Activated naive CD8-positive, alpha-beta T cell (primary cell): Measurements from ENCODE around the gene TRAPPC4.
"Not testable (repeated sequence)": the region's sequence is repeated elsewhere in the genome, so short reads cannot be mapped to it uniquely, and the experiment has no call there.

ENCODE experiments used
- H3K27ac Mint-ChIP-seq: one replicate; pipeline ENCODE4 v1.8.0; 2021; ENCODE audit warnings: mixed read lengths
- H3K27me3 Mint-ChIP-seq: one replicate; pipeline ENCODE4 v1.8.0; 2021; ENCODE audit warnings: mixed read lengths
- H3K36me3 Mint-ChIP-seq: one replicate; pipeline ENCODE4 v1.8.0; 2021; ENCODE audit warnings: mixed read lengths
- H3K4me1 Mint-ChIP-seq: one replicate; pipeline ENCODE4 v1.8.0; 2021; ENCODE audit warnings: low read depth, mixed read lengths
- H3K4me3 Mint-ChIP-seq: one replicate; pipeline ENCODE4 v1.8.0; 2021; ENCODE audit warnings: mild to moderate bottlenecking, mixed read lengths
- H3K9me3 Mint-ChIP-seq: one replicate; pipeline ENCODE4 v1.8.0; 2021; ENCODE audit warnings: low read depth, mixed read lengths

Gene TRAPPC4

DNA sequence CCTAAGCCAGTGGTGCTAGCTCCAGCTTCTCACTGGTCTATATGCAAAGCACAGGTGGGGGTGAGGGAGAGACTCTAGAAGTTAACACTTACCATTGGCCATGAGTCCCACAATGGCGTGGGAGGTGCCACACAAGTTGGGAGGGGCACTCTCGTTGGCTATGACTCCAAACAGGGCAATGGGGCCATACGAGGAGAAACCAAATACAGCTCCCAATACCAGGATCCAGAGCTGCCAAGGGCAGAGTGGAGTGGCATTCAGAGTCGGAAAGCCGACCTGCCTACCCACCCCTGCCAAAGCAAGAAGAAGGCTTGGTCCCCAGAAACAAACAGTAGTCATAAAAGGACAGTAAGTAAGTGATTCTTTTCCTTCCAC, 6.5 kb downstream of the TRAPPC4 start:
- H3K4me3 Mint-ChIP-seq = no peak overlapping the region
- H3K27me3 Mint-ChIP-seq = no peaks in the 10 kb centered on the region
- H3K9me3 Mint-ChIP-seq = no peaks in the 10 kb centered on the region
- H3K36me3 Mint-ChIP-seq = peaks cover 5% of the 10 kb centered on the region
- H3K27ac Mint-ChIP-seq = peak overlapping the region; percentile 46
- H3K4me1 Mint-ChIP-seq = peaks cover 48% of the 10 kb centered on the region

DNA sequence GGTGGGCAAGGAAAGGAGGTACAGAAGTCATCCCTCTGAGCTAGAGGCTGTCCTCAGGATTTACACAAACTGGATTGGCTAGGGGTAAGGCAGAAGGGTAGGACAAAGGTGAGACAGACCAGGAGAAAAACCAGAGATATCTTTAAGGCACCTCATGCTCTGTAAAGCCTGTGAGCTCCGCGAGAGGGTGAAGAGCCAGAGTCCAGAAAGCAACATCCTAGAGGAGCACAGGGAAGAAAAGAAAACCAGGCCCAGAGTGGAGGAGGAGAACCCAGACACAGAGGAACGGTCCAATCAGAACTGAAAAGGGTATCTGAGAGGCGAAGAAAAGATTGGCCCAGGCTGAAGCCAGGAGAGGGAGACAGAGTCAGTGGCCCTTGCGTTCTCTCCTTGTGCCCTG, 7.0 kb downstream of the TRAPPC4 start:
- Mint-ChIP-seq H3K9me3 (no peaks in the 10 kb centered on the region), H3K4me1 (peaks cover 45% of the 10 kb centered on the region), H3K36me3 (peaks cover 4% of the 10 kb centered on the region), H3K27me3 (no peaks in the 10 kb centered on the region), H3K27ac (no peak overlapping the region), H3K4me3 (no peak overlapping the region)

DNA sequence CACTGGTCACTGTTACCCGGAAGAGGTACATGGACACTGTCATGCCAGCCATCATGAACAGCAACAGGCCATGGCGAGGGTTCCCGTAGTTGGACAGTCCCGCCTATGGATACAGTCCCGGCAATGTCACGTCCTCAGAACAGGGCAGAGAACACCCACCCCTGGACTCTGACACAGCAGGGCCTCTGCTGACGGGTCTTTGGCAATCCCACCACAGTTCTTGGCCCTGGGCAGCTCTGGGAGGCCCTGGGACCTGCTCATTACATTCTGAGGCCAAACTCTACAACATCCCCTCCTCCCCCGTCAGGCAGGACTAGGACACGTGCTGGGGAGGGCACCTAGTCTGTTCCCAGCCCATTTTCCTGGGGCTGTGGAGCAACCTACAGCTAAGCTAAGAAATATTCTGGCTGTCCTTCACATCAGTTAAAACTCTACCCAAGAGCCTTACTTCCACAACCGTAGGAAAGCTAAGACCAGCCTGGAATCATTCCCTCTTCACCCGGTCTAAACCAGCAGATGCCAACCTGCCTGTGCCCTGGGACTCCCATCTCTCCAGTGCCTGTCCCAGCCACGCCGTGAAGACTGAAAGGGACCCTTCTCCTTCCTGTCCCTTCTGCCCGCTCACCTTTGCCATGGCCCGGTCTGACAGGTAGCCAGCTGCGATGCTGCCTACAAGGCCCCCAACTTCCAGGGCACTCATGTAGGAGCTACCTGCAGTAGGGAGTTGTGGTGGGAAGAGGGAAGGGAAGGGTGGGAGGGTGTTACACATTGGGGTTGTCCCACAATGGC, 7.6 kb downstream of the TRAPPC4 start:
- peaks cover 3% of the 10 kb centered on the region for H3K36me3 Mint-ChIP-seq
- H3K27me3 Mint-ChIP-seq = no peaks in the 10 kb centered on the region
- no peaks in the 10 kb centered on the region for H3K9me3 Mint-ChIP-seq
- H3K4me3 Mint-ChIP-seq = no peak overlapping the region
- no peak overlapping the region for H3K27ac Mint-ChIP-seq
- peaks cover 43% of the 10 kb centered on the region for H3K4me1 Mint-ChIP-seq

DNA sequence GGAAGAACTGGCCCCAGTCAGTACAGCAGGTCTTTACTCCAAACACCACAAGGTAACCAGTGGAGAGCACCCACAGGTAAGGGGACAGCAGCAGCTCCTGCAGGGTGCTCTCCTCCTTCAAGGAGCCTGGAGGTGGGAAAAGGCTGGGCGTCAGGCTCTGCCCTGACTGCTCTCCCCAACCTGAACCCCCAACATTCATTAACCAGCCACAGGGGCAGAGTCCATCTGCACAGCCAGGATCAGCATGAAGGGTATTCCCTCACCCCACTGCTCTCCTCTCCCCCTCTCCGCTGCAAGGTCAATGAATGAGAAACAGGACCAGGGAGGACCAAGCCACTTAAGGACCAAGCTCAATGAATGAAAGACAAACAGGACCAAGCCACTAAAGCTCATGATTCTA, 8.4 kb downstream of the TRAPPC4 start:
- peaks cover 35% of the 10 kb centered on the region for H3K4me1 Mint-ChIP-seq
- H3K27ac Mint-ChIP-seq = no peak overlapping the region
- peaks cover 2% of the 10 kb centered on the region for H3K36me3 Mint-ChIP-seq
- H3K4me3 Mint-ChIP-seq = no peak overlapping the region
- H3K9me3 Mint-ChIP-seq = no peaks in the 10 kb centered on the region
- H3K27me3 Mint-ChIP-seq = no peaks in the 10 kb centered on the region

DNA sequence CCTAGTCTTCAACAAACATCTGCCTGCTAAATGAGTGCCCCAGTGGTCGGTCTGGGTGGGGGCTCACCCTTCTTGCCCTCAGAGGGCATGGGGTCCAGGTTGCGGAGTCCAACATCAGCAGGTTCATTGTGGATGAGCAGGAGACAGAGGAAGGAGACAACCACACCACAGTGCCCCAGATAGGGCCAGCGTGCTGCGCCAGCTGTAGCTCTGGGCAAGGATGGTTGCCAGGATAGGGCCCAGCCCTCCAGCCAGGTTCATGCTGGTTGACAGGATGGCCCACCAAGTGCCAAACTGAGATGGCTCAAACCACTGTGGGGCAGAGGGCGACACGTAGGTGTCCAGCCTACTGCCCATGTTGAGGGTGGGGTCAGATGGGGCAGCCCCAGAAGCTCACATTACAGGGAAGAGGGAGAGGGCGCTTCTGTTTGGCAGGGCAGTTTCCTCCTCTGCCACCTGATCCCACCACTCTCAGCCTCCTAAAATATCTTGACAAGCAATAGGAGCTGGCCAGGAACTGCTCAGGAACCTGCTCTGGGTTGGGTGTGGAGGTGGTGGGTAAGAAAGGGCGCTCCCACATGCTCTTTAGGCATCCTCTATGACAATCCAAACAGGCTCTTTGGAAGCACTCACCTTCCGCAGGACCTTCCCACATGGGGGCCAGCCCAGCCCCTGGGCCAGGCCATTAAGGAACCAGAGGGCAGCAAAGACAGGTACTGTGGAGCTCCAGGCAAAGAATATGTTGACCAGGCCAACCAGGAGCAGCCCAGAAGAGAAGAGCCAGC, 9.2 kb downstream of the TRAPPC4 start:
- peaks cover 2% of the 10 kb centered on the region for H3K36me3 Mint-ChIP-seq
- H3K27me3 Mint-ChIP-seq = no peaks in the 10 kb centered on the region
- peak overlapping the region; percentile 41 for H3K27ac Mint-ChIP-seq
- H3K9me3 Mint-ChIP-seq = no peaks in the 10 kb centered on the region
- H3K4me3 Mint-ChIP-seq = no peak overlapping the region
- H3K4me1 Mint-ChIP-seq = peaks cover 33% of the 10 kb centered on the region

DNA sequence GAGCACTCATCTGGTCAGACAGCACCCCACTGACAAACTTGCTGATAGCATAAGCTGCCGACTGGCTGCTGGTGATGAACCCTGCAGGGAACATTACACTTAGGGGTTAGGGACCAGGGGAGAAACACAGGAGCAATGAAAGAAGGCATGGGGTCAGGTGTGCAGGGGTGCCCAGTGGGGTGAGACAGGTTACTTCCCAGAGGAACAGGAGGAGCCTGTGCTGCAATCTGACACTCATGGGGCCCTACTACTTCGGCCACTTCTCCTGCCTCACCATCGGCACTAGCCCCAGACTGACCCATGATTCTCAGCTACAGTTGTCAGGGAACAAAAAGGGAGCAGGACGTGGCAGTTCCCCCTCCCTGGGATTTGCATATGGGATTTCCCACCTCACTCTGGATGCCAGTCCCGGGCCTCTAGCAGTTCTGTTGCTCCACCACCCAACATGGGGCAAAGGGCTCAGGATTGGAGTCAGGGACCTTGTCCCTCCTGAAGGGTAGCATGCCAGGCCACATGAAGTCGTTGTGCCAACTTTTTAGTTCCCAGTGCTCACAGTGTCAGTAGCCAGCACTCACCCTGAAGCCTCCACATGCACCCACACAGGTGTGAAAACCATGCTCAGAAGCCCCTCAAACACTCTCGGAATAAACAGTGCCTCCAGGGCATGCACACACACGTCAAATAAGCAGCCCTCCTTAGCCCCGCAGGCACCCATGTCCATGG, 9.9 kb downstream of the TRAPPC4 start:
- Mint-ChIP-seq H3K4me3 (no peak overlapping the region), H3K27me3 (no peaks in the 10 kb centered on the region), H3K36me3 (peaks cover under 1% of the 10 kb centered on the region)

DNA sequence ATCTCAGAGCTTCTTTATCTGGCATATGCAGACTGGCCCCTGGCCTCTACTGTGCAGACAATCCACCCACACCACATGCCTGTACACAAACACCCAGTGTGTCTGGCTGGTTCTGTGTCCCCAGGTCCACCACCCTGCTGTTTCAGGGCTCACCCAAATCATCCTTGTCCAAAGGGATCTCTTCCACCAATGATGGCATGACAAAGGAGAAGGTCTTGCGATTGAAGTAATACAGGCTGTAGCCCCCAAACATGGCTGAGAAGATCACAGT, 10.4 kb downstream of the TRAPPC4 start:
- H3K36me3 Mint-ChIP-seq = no peaks in the 10 kb centered on the region
- peak overlapping the region; percentile 78 for H3K4me3 Mint-ChIP-seq
- no peaks in the 10 kb centered on the region for H3K27me3 Mint-ChIP-seq
- H3K4me1 Mint-ChIP-seq = peaks cover 24% of the 10 kb centered on the region
- H3K9me3 Mint-ChIP-seq = no peaks in the 10 kb centered on the region
- peak overlapping the region; percentile 89 for H3K27ac Mint-ChIP-seq

More for the DNA sequence above, 9.9 kb downstream of the TRAPPC4 start:
- Mint-ChIP-seq H3K27ac (no peak overlapping the region), H3K9me3 (no peaks in the 10 kb centered on the region), H3K4me1 (peaks cover 28% of the 10 kb centered on the region)

DNA sequence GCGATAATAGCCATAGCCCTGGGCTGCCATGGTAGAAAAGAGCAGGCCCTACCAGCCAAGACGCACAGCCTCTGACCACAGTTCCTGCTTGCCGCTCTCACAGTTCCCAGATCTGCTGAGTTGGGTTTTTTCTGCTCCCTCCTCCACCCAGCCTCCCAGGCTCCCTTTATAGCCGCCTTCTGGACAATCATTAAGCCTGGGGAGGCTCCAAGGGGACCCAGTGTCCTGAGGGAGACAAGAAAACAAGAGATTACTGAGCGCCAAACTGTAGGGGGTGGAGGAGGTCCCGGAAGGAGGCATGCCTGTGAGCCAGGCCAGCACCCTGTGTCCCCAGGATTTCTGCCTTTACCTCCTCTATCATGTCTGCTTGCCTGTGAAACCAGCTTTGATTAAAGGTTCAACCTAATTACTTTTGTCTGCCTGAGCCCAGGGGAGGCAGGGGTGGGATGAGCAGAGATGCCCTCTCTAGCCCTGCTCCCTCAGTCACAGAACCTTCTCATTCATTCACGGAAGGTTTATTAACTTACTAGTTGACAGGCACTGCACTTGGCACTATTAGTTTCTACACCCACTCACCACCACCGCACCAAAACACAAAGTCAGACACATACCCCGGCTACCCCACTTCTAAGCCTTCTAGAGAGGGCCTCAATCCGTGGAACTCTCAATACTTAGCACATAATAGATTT, 10.9 kb downstream of the TRAPPC4 start:
- Mint-ChIP-seq H3K27ac (peak overlapping the region; percentile 89), H3K27me3 (no peaks in the 10 kb centered on the region), H3K4me1 (peaks cover 19% of the 10 kb centered on the region), H3K4me3 (peak overlapping the region; percentile 78), H3K36me3 (no peaks in the 10 kb centered on the region), H3K9me3 (no peaks in the 10 kb centered on the region)

DNA sequence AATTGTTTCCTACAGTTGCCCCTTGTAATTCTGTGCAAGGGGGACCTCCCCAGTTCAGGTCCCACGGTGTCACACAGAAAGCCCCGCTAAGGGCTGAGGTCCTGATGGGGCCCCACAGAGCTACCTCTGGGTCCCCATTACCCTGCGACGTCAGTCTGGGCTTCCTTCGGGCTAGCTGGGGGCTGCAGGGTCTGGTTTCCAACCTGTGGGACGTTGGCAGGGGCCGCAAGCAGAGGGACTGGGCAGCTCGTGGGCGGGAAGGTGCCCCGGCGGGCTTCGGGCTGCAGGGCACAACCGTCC, 11.4 kb downstream of the TRAPPC4 start:
- H3K4me3 Mint-ChIP-seq = peak overlapping the region; percentile 78
- no peaks in the 10 kb centered on the region for H3K36me3 Mint-ChIP-seq
- no peaks in the 10 kb centered on the region for H3K9me3 Mint-ChIP-seq
- peaks cover 14% of the 10 kb centered on the region for H3K4me1 Mint-ChIP-seq
- H3K27me3 Mint-ChIP-seq = no peaks in the 10 kb centered on the region
- H3K27ac Mint-ChIP-seq = peak overlapping the region; percentile 89

DNA sequence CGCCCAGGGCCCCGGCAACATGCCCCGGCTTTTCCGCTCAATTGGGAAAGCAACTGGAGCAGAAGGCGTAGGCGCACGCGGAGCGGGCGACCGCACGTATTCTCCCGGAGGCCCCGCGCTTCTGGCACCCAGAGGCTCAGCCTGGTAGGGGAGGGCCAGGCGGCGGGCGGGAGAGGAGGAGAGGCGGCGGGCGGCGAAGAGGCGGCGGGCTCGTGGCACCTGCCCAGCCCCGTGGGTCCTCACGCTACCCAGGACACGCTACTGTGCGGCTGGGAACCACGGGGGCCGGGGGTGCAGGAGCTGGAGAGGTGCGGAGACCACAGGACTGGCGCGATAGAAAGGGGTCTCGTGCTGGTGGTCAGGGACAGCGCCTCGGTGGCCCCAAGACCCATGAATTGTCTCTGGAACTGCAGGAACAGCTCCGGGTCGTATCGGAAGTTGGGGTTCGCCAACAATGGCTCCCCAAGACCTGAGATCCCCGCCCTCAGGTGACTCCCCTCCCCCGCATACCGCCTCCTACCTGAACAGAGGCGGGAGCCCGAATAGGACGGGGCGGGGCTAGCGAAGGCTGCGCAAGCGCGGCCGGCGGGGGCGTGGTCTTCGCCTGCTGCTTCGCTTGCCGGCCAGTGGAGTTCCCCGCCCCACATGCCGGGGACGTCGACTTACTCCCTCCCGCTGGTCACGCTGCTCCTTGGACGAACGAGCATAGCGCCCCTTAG, 11.9 kb downstream of the TRAPPC4 start, which contains the start of gene SLC37A4:
TSS of gene SLC37A4 (minus strand) at position 549 of the 719 bp plus-strand sequence.
- peaks cover 14% of the 10 kb centered on the region for H3K4me1 Mint-ChIP-seq
- no peaks in the 10 kb centered on the region for H3K36me3 Mint-ChIP-seq
- peak within 1 kb of the TSS; percentile 78 for H3K4me3 Mint-ChIP-seq
- no peaks in the 10 kb centered on the region for H3K27me3 Mint-ChIP-seq
- H3K27ac Mint-ChIP-seq = peak within 1 kb of the TSS; percentile 89
- H3K9me3 Mint-ChIP-seq = no peaks in the 10 kb centered on the region

DNA sequence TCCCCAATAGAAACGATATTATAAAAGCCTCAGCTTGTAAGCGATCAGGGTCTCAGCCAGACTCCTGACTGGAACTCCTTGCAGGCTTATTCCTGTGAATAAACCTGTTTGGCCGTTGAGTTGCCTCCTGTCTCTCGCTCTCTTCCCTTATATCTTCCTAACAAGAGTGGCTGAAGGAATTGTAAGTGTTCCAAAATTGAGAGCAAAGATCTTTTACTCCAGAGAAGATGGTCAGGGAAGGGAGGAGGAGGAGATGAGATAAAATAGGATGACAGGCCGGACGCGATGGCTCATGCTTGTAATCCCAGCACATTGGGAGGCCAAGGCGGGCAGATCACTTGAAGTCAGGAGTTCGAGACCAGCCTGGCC, 13.3 kb downstream of the TRAPPC4 start:
- H3K4me1 Mint-ChIP-seq = peaks cover 14% of the 10 kb centered on the region
- no peaks in the 10 kb centered on the region for H3K27me3 Mint-ChIP-seq
- no peaks in the 10 kb centered on the region for H3K9me3 Mint-ChIP-seq
- H3K4me3 Mint-ChIP-seq = peak overlapping the region; percentile 15
- no peaks in the 10 kb centered on the region for H3K36me3 Mint-ChIP-seq
- peak overlapping the region; percentile 50 for H3K27ac Mint-ChIP-seq

DNA sequence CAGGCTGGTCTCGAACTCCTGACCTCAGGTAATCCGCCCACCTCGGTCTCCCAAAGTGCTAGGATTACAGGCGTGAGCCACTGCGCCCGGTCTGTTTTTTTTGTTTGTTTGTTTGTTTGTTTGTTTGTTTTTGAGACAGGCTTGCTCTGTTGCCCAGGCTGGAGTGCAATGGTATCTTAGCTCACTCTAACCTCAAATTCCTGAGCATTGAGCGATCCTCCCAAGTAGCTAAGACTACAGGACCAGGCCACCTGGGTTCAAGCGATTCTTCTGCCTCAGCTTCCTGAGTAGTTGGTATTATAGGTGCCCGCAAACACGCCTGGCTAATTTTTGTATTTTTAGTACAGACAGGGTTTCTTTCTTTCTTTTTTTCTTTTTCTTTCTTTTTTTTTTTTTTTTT, 14.9 kb downstream of the TRAPPC4 start:
- not testable (repeated sequence) for H3K4me3 Mint-ChIP-seq, H3K36me3 Mint-ChIP-seq, H3K27me3 Mint-ChIP-seq, H3K27ac Mint-ChIP-seq, H3K9me3 Mint-ChIP-seq
- peaks cover 14% of the 10 kb centered on the region for H3K4me1 Mint-ChIP-seq

DNA sequence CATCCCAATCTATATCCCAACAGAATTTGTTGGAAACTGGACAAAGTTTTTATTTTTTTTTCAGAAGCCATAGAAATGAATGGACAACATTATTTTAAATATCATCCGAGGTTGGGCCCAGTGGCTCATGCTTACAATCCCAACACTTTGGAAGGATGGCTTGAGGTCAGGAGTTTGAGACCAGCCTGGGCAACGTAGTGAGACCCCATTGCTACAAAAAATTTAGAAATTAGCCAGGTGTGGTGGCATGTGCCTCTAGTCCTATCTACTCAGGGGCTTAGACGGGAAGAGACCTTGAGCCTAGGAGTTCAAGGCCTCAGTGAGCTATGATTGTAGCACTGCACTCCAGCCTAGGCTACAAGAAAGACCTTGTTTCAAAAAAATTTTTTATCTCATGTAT, 16.2 kb downstream of the TRAPPC4 start:
- H3K4me1 Mint-ChIP-seq = peaks cover 1% of the 10 kb centered on the region
- H3K9me3 Mint-ChIP-seq = no peaks in the 10 kb centered on the region
- no peak overlapping the region for H3K27ac Mint-ChIP-seq
- no peaks in the 10 kb centered on the region for H3K27me3 Mint-ChIP-seq
- no peaks in the 10 kb centered on the region for H3K36me3 Mint-ChIP-seq
- no peak overlapping the region for H3K4me3 Mint-ChIP-seq

DNA sequence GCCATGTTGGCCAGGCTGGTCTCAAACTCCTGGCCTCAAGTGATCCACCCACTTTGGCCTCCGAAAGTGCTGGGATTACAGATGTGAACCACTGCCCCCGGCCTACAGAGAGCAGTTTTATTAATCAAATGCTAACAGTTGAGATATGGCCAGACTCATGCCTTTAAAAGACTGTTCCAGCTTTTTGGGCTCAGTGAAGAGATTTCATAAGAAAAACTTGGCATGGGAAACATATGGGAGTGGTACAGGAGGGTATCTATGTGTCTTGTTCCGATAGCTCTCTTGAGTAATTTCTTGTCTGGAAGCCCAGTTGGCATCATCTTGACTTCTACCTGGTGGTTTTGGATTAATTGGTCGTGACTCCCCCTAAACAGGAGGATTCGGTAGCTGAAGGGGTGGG, 20.3 kb downstream of the TRAPPC4 start:
- Mint-ChIP-seq H3K36me3 (no peaks in the 10 kb centered on the region), H3K4me1 (peaks cover 9% of the 10 kb centered on the region), H3K27ac (no peak overlapping the region), H3K9me3 (no peaks in the 10 kb centered on the region), H3K4me3 (no peak overlapping the region), H3K27me3 (no peaks in the 10 kb centered on the region)
